Right lobe of liver (tissue), 6 donors: ENCODE measurements around the gene RBBP4. TPM values are rescaled to one million over a fixed set of nuclear protein-coding genes. Genes with fewer than 3 reads are reported as not detected.
A peak's percentile ranks its signal among the peaks of the same experiment; 100 is the strongest.

Experiments used
- ATAC-seq, 4 donors: fragments of 200-7000 bp; cut with Tn5 transposase; one replicate each; pipeline ENCODE4 v1.9.1; 2020; ENCODE audit warnings: mild to moderate bottlenecking in 4 of 4, moderate library complexity in 4 of 4
- DNase-seq, 3 donors: peaks; one replicate each; pipeline ENCODE4 v3.0.0-alpha.2; 2020
- H3K27ac ChIP-seq, 3 donors: fragments of 200-600 bp; one replicate each; pipeline ENCODE4 v1.8.0; 2022
- H3K27me3 ChIP-seq, 2 donors: fragments of 200-600 bp; one replicate each; pipeline ENCODE4 v1.8.0; 2022
- H3K36me3 ChIP-seq, 4 donors: fragments of 200-600 bp; sonication (generic) in 1 of 4; one replicate each; pipeline versions ENCODE4 v1.5.1 to v1.8.0; 2017 to 2022; ENCODE audit warnings: control low read depth in 1 of 4
- H3K4me1 ChIP-seq, 4 donors: fragments of 200-600 bp; sonication (generic) in 1 of 4; one replicate each; pipeline versions ENCODE4 v1.5.1 to v1.8.0; 2017 to 2022; ENCODE audit warnings: control low read depth in 1 of 4
- H3K4me3 ChIP-seq, 3 donors: fragments of 200-600 bp; one replicate each; pipeline ENCODE4 v1.8.0; 2022
- H3K9me3 ChIP-seq, 4 donors: fragments of 200-600 bp; sonication (generic) in 1 of 4; one replicate each; pipeline versions ENCODE4 v1.5.1 to v1.8.0; 2017 to 2022; ENCODE audit warnings: control low read depth in 1 of 4
- POLR2A ChIP-seq: fragments of 450-650 bp; IDR thresholded peaks from one replicate; pipeline ENCODE4 v1.6.1; 2017; ENCODE audit warnings: antibody characterized with exemption, mild to moderate bottlenecking
- WGBS: methylation state at CpG from one replicate; pipeline ENCODE4 v1.1.6; 2018; ENCODE audit warnings: low coverage, low lambda C conversion rate; ENCODE audit not compliant: insufficient coverage; ENCODE audit errors: missing lambda C conversion rate; 5-methylcytosine and 5-hydroxymethylcytosine counted together
- intact Hi-C, 2 donors: fragments of 100-400 bp; cut with DNase I; formaldehyde crosslinking; loops; one replicate each; pipeline versions ENCODE4 v1.11.2 to v1.14.1; 2022
- small RNA-seq, 2 experiments: library from RNA; depleted of rRNA; stranded (forward); fragments of <200 nt; gene quantifications; one replicate each; pipeline ENCODE3, GENCODE V24; 2016
- total RNA-seq, 6 experiments: library from RNA; depleted of rRNA in 2 of 6; stranded (reverse); fragments of >200 nt in 2 of 6; fragmentation: NEBNext Ultra II Directional in 3 of 6; extraction: Animal tissue kit (Norgen Biotek cat#: 25700) in 3 of 6; gene quantifications; one replicate each; pipeline versions ENCODE4 v1.1.0 to v1.2.4, GENCODE V29; 2016 to 2023
- TF ChIP-seq, protein P1 (sequence below), 4 donors: fragments of 200-600 bp in 3 of 4; fragments of 450-650 bp in 1 of 4; IDR thresholded peaks; one replicate each; pipeline versions ENCODE4 v1.5.1 to v1.8.0; 2016 to 2022; ENCODE audit warnings: antibody characterized with exemption in 4 of 4, mild to moderate bottlenecking in 2 of 4
- donor health status: DM: no; HTN: yes; CAD: no.
- donor health status: DM: no; HTN: no; CAD: no.
- donor health status: DM: no; HTN: no; CAD: no.
- donor health status: DM: no; HTN: yes; CAD: no.
- donor health status: DM: no; HTN: yes; CAD: no.

The RBBP4 gene
- total RNA-seq, 6 experiments from 2014 or later = 50.1 to 66.1 (median 58.8) TPM

DNA sequence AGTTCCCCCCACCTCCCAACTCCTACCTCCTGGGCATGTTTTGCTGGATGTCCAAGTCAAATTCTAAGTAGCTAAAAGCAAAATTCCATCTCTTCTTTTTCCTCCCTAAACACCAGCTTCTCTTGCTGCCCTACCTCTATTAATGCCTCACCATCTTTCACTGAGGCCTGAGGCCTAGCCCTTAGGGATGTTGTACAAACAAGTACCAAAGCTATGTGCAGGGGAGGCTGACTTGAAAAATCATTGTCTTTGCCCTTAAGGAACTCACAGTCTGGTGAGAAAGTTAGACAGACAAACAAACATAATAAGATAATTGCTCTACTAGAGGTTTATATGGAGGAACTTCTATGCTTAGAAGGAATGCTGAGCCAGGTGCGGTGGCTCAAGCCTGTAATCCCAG is 76.9 kb downstream of the RBBP4 start:
- Histone ChIP-seq H3K36me3 (no peaks in the 10 kb centered on the region), H3K27ac (no peak overlapping the region), H3K4me3 (no peak overlapping the region), H3K4me1 (peaks cover 0 to 3% (median 0%) of the 10 kb centered on the region in 4 donors), H3K9me3 (no peaks in the 10 kb centered on the region), H3K27me3 (no peaks in the 10 kb centered on the region)
- TF ChIP-seq POLR2A = no peak
- TF ChIP-seq, protein P1, sequence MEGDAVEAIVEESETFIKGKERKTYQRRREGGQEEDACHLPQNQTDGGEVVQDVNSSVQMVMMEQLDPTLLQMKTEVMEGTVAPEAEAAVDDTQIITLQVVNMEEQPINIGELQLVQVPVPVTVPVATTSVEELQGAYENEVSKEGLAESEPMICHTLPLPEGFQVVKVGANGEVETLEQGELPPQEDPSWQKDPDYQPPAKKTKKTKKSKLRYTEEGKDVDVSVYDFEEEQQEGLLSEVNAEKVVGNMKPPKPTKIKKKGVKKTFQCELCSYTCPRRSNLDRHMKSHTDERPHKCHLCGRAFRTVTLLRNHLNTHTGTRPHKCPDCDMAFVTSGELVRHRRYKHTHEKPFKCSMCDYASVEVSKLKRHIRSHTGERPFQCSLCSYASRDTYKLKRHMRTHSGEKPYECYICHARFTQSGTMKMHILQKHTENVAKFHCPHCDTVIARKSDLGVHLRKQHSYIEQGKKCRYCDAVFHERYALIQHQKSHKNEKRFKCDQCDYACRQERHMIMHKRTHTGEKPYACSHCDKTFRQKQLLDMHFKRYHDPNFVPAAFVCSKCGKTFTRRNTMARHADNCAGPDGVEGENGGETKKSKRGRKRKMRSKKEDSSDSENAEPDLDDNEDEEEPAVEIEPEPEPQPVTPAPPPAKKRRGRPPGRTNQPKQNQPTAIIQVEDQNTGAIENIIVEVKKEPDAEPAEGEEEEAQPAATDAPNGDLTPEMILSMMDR (IDR thresholded peaks at IDR 0.05) = no peak
- no peak for DNase-seq
- 100% methylated on average over 1 of the region's 1 CpG for WGBS
- no peak for ATAC-seq
- intact Hi-C loops = no loop called here

DNA sequence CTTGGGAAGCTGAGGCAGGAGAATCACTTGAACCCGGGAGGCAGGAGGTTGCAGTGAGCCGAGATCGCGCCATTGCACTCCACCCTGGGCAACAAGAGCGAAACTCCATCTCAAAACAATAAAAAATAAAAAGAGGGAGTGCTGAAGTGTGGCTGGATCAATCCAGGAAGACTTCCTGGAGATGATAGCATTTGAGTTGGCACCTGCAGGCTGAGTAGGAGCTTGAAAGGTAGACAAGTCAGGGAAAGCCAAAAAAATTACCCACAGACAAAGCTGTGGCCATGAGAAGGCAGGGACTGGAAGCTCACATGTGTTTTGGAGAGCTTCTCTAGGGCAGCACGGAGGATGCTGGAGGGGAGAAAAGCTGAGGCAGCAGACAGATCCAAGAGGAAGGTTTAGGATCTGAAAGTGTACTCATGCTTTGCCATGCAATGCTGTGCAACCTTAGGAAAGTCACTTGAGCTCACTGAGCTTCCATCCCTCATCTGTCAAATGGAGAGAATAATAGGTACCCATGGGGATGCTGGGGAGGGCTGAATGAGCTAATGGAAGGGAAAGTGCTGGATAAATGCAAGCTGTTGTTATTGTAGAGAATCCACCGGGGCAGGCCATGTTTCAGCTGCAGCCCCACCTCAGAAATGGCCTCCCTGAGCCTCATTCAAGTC is 77.5 kb downstream of the RBBP4 start:
- DNase-seq = no peak
- H3K9me3 ChIP-seq = no peaks in the 10 kb centered on the region
- no peak for TF ChIP-seq POLR2A
- TF ChIP-seq, protein P1 (IDR thresholded peaks at IDR 0.05) = no peak
- H3K36me3 ChIP-seq = no peaks in the 10 kb centered on the region
- H3K27ac ChIP-seq = no peak overlapping the region
- H3K4me1 ChIP-seq = peaks cover 0 to 3% (median 0%) of the 10 kb centered on the region in 4 donors
- WGBS = 78% methylated on average over 4 of the region's 7 CpGs
- ATAC-seq = no peak
- no peak overlapping the region for H3K4me3 ChIP-seq
- H3K27me3 ChIP-seq = no peaks in the 10 kb centered on the region
- intact Hi-C loops = no loop called here

DNA sequence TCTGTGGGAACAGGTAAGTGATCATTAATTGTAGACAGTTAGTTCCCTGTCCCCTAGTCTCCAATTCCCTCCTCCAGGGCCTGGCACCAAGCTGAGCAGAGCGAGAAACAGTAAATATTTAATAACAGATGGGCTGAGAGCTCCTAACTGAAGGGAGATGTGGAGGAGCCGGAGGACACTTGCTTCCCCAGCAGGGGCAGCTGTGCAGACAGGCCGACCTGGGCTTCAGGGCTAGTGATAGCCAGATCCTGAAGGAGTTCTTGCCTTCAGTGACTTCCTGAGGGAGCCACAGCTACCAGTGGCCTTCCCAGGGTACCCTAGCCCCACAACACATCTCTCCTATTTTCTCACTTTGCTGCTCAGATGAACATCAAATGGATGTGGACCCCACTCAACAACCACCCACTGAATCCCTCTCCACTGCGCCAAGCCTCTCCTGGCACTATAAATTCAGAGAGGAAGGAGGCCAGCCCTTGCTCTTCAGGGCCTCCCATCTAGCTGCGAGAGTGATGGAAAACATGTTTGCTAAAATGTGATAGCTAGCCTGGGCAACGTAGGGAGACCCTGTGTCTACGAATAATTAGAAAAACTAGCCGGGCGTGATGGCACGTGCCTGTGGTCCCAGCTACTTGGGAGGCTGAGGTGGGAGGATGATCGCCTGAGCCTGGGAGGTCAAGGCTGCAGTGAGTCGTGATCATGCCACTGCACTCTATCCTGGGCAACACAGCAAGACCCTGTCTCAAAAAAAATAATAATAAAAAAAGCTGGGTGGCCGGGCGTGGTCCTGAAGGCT is 78.4 kb downstream of the RBBP4 start:
- WGBS = 73% methylated on average over 11 of the region's 14 CpGs
- Histone ChIP-seq H3K4me3 (no peak overlapping the region), H3K4me1 (peaks cover 0 to 7% (median 0%) of the 10 kb centered on the region in 4 donors), H3K36me3 (no peaks in the 10 kb centered on the region), H3K9me3 (no peaks in the 10 kb centered on the region), H3K27me3 (no peaks in the 10 kb centered on the region), H3K27ac (no peak overlapping the region)
- TF ChIP-seq POLR2A = no peak
- TF ChIP-seq, protein P1 (IDR thresholded peaks at IDR 0.05) = no peak
- DNase-seq (no peak), ATAC-seq (no peak)
- intact Hi-C loops = no loop called here

DNA sequence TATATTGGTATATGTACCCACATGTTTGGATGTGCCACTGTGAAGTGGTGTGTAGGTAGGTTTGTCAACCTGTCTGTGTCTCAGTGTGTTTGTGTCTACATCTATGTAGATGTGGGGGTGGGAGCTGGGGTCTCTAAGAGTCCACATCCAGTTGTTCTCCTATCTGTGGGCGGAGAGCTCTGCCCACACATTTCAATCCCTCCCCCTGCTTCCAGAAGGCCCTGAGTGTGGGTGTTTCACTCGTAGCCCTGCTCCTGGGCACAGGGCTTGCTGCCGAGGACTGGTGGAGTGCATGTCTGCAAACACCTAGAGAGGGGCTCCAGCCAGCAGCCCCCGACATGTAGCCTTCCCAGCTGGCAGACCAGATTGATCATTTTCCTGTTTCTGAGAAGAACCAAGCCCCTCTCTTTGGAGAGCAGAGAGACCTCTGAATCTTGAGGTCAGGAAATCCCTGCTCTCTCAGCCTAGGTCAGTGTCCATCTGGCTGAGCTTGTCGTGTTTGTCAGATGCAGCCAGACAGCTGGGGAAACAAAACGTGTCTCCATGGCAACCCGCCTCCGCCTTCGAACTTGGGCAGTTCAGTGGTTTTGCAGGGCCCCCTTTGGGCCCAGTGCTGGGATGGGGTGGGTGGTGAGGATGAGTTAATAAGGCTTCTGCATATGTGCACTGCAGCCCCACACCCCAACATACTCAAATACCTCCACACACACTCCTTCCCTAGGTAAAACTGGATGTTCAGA is 82.7 kb downstream of the RBBP4 start:
- Histone ChIP-seq H3K27ac (no peak overlapping the region), H3K9me3 (no peaks in the 10 kb centered on the region), H3K4me1 (peaks cover 0 to 18% (median 0%) of the 10 kb centered on the region in 4 donors), H3K36me3 (no peaks in the 10 kb centered on the region), H3K27me3 (no peaks in the 10 kb centered on the region), H3K4me3 (no peak overlapping the region)
- no peak for TF ChIP-seq POLR2A
- TF ChIP-seq, protein P1 (IDR thresholded peaks at IDR 0.05) = no peak
- intact Hi-C loops = no loop called here
- 0% methylated on average over 3 of the region's 9 CpGs for WGBS
- ATAC-seq (peak; percentile 46 to 74 (median 67)), DNase-seq (peak; percentile 70 to 78 (median 75))

Small RNA genes lying within 50 kb of the gene (small RNA-seq; reads per million reads assigned to genes)
- 0 reads per million in 2 experiments for gene RF00019

Other genes starting within 250 kb of the RBBP4 start
- not detected for gene ZBTB8B, start 186.1 kb upstream of the RBBP4 start, total RNA-seq
- gene ZBTB8A, start 111.8 kb upstream of the RBBP4 start, total RNA-seq = 1 to 10 TPM; 1.6 to 3.4 (median 2.3) TPM
- gene ZBTB8OS, start 658 bp upstream of the RBBP4 start, total RNA-seq = 10 to 100 TPM; 14.1 to 27.6 (median 19.6) TPM
- 1 to 10 TPM in 1 of 6 experiments, under 1 TPM in 5; 0.29 to 2.1 (median 0.44) TPM for gene SYNC, start 51.6 kb downstream of the RBBP4 start, total RNA-seq
- 10 to 100 TPM; 37.4 to 84.3 (median 53.5) TPM for gene YARS1, start 166.2 kb downstream of the RBBP4 start, total RNA-seq
- 10 to 100 TPM in 4 of 6 experiments, 1 to 10 TPM in 2; 7.6 to 14.6 (median 10.5) TPM for gene S100PBP, start 166.4 kb downstream of the RBBP4 start, total RNA-seq
- 1 to 10 TPM; 1.0 to 8.3 (median 2.4) TPM for gene FNDC5, start 219.7 kb downstream of the RBBP4 start, total RNA-seq
- not detected for gene HPCA, start 235.3 kb downstream of the RBBP4 start, total RNA-seq